ENCODE measurements around the gene PLEKHA6.

Gene PLEKHA6

GRCh38 chr1:204296431-204296988 lies 63.2 kb downstream of the PLEKHA6 start:
- Histone ChIP-seq H2AFZ (ENCODE audit: low read length) (no peak overlapping the region), H3K9ac (ENCODE audit: low read length) (no peak overlapping the region), H3K27ac (ENCODE audit: low read length) (no peak overlapping the region), H3K79me2 (ENCODE audit: low read length) (no peaks in the 10 kb centered on the region), H3K4me2 (ENCODE audit: low read depth, low read length) (no peak overlapping the region), H3F3A (ENCODE audit: insufficient read depth, low read length) (no peaks in the 10 kb centered on the region), H4K20me1 (ENCODE audit: insufficient read depth, low read length) (no peaks in the 10 kb centered on the region), H3K36me3 (replicated peaks; ENCODE audit: insufficient read depth, low read length) (no peaks in the 10 kb centered on the region), H3K9me2 (replicated peaks; ENCODE audit: insufficient read depth, low read length) (no peaks in the 10 kb centered on the region), H3K27me3 (replicated peaks; ENCODE audit: insufficient read depth, low read length) (no peaks in the 10 kb centered on the region), H3K4me3 (ENCODE audit: low read length) (no peak overlapping the region), H3K4me1 (ENCODE audit: low read length) (no peaks in the 10 kb centered on the region), H3K9me3 (replicated peaks; ENCODE audit: insufficient read depth, low read length) (no peaks in the 10 kb centered on the region)
- DNase-seq: no peak
- TF ChIP-seq, protein P1, sequence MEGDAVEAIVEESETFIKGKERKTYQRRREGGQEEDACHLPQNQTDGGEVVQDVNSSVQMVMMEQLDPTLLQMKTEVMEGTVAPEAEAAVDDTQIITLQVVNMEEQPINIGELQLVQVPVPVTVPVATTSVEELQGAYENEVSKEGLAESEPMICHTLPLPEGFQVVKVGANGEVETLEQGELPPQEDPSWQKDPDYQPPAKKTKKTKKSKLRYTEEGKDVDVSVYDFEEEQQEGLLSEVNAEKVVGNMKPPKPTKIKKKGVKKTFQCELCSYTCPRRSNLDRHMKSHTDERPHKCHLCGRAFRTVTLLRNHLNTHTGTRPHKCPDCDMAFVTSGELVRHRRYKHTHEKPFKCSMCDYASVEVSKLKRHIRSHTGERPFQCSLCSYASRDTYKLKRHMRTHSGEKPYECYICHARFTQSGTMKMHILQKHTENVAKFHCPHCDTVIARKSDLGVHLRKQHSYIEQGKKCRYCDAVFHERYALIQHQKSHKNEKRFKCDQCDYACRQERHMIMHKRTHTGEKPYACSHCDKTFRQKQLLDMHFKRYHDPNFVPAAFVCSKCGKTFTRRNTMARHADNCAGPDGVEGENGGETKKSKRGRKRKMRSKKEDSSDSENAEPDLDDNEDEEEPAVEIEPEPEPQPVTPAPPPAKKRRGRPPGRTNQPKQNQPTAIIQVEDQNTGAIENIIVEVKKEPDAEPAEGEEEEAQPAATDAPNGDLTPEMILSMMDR (IDR thresholded peaks at IDR 0.05; ENCODE audit: low read length): no peak
- TF ChIP-seq EZH2 (optimal IDR thresholded peaks at IDR 0.05; ENCODE audit: low read depth, low read length) (no peak), EZH2phosphoT487 (IDR thresholded peaks at IDR 0.05; ENCODE audit: low read length) (no peak)

- DNase-seq: no peak
- no peaks in the 10 kb centered on the region for H3K9me3 ChIP-seq (replicated peaks; ENCODE audit: insufficient read depth, low read length)
- no peak overlapping the region for H3K4me2 ChIP-seq (ENCODE audit: low read depth, low read length)
- H3K4me3 ChIP-seq (ENCODE audit: low read length): no peak overlapping the region
- no peaks in the 10 kb centered on the region for H3K79me2 ChIP-seq (ENCODE audit: low read length)
- H3K9ac ChIP-seq (ENCODE audit: low read length): no peak overlapping the region
- H3K9me2 ChIP-seq (replicated peaks; ENCODE audit: insufficient read depth, low read length): no peaks in the 10 kb centered on the region
- no peak overlapping the region for H3K27ac ChIP-seq (ENCODE audit: low read length)
- TF ChIP-seq EZH2 (optimal IDR thresholded peaks at IDR 0.05; ENCODE audit: low read depth, low read length): no peak
- TF ChIP-seq, protein P1 (IDR thresholded peaks at IDR 0.05; ENCODE audit: low read length): no peak
- TF ChIP-seq EZH2phosphoT487 (IDR thresholded peaks at IDR 0.05; ENCODE audit: low read length): no peak
- H3F3A ChIP-seq (ENCODE audit: insufficient read depth, low read length): no peaks in the 10 kb centered on the region
- no peaks in the 10 kb centered on the region for H3K36me3 ChIP-seq (replicated peaks; ENCODE audit: insufficient read depth, low read length)
- H3K27me3 ChIP-seq (replicated peaks; ENCODE audit: insufficient read depth, low read length): no peaks in the 10 kb centered on the region
- no peak overlapping the region for H2AFZ ChIP-seq (ENCODE audit: low read length)
- no peaks in the 10 kb centered on the region for H3K4me1 ChIP-seq (ENCODE audit: low read length)
- no peaks in the 10 kb centered on the region for H4K20me1 ChIP-seq (ENCODE audit: insufficient read depth, low read length)
Observed at GRCh38 chr1:204295671-204296070, 64.1 kb downstream of the PLEKHA6 start.

DNA sequence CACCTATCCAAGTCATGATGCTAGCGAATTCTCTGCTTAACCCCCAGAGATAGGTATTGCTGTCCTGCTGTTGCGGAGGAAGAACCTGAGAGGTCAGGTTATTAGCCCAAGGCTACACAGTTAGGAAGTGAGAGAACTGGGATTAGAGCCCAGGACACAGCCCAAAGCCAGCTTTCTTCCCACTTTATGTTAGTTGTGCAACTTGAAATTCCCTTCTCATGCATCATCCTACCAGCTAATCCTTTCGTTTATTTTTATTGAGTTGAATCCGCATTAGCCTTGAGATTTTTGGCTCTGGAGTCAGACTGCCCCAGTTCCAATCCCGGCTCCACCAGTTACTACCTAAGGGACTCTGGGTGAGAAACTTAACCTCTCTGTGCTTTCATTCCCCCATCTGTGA lies 65.4 kb downstream of the PLEKHA6 start:
- H3K36me3 ChIP-seq (replicated peaks; ENCODE audit: insufficient read depth, low read length): no peaks in the 10 kb centered on the region
- no peak overlapping the region for H3K27ac ChIP-seq (ENCODE audit: low read length)
- H4K20me1 ChIP-seq (ENCODE audit: insufficient read depth, low read length): no peaks in the 10 kb centered on the region
- H3K4me1 ChIP-seq (ENCODE audit: low read length): no peaks in the 10 kb centered on the region
- H3K4me2 ChIP-seq (ENCODE audit: low read depth, low read length): no peak overlapping the region
- TF ChIP-seq EZH2phosphoT487 (IDR thresholded peaks at IDR 0.05; ENCODE audit: low read length) (no peak), EZH2 (optimal IDR thresholded peaks at IDR 0.05; ENCODE audit: low read depth, low read length) (no peak)
- TF ChIP-seq, protein P1 (IDR thresholded peaks at IDR 0.05; ENCODE audit: low read length): no peak
- no peak overlapping the region for H3K9ac ChIP-seq (ENCODE audit: low read length)
- no peaks in the 10 kb centered on the region for H3K9me2 ChIP-seq (replicated peaks; ENCODE audit: insufficient read depth, low read length)
- no peaks in the 10 kb centered on the region for H3F3A ChIP-seq (ENCODE audit: insufficient read depth, low read length)
- H3K79me2 ChIP-seq (ENCODE audit: low read length): no peaks in the 10 kb centered on the region
- DNase-seq: no peak
- H3K9me3 ChIP-seq (replicated peaks; ENCODE audit: insufficient read depth, low read length): no peaks in the 10 kb centered on the region
- no peaks in the 10 kb centered on the region for H3K27me3 ChIP-seq (replicated peaks; ENCODE audit: insufficient read depth, low read length)
- no peak overlapping the region for H3K4me3 ChIP-seq (ENCODE audit: low read length)
- H2AFZ ChIP-seq (ENCODE audit: low read length): no peak overlapping the region

Data from MM.1S (cell line).